ENCODE measurements around the gene LRRFIP1. TPM values are rescaled to one million over a fixed set of nuclear protein-coding genes. Genes with fewer than 3 reads are reported as not detected.
A peak's percentile ranks its signal among the peaks of the same experiment; 100 is the strongest.

The LRRFIP1 gene
- total and polyA plus RNA-seq, 10 of the 15 experiments (the other 5 are each of a cell fraction or from before 2014, with no cell fraction given): 36.2 to 120 (median 74.3) TPM

DNA sequence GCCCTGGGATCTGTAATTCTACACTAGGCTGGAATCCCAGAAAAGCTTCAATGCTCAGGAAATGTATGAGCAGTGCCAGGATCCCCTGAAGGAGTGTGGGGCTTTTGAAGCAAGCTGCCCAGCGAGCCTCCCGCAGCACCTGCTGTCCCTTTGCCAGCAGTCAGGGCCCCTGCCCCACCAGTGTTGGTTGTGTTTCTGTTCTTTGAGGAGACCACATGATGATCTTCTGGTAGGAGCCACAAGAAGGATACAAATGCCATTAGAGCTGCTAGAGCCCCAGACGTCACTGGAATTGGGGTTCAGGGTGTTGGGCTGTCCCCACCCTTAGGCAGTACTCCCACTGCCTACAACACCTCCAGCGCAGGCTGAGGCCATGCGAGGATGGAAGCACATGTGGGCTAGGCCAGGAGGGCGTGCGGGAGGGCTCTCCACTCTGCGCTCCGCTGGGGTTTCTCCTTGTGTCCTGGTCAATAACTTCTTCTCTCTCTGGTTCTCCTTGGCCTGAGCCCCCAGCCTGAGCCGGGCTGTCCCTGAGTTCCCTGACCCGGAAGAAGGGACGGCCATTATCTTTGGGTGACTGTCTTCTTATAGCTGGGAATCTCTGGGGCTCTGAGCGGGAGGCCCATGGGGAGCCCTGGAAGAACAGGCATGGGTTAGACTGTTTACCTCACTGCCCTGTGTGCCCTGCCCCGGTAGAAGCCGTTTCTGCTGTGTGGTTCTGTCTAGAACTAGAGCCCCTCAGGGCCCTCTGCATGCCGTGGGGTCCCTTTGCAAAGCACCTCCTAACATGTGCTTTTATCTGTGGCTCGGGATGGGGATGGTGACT, 73.9 kb downstream of the LRRFIP1 start:
- H3K4me3 ChIP-seq: peak overlapping the region; percentile 56

More for the DNA sequence above, 73.9 kb downstream of the LRRFIP1 start:
- Histone ChIP-seq H3K27ac (ENCODE audit: control insufficient read depth, insufficient read depth) (peak overlapping the region; percentile 77), H3K4me2 (ENCODE audit: control insufficient read depth, insufficient read depth) (peak overlapping the region; percentile 98), H3K27me3 (replicated peaks in 1 of 2; ENCODE audit: control insufficient read depth in 2 of 2, insufficient read depth in 2 of 2, low read length in 1 of 2) (no peaks in the 10 kb centered on the region), H3K9me3 (replicated peaks; ENCODE audit: control insufficient read depth, insufficient read depth, low read length) (no peaks in the 10 kb centered on the region), H3K9ac (ENCODE audit: control insufficient read depth, insufficient read depth, low read length) (peak overlapping the region; percentile 56), H3K4me1 (ENCODE audit: control insufficient read depth, insufficient read depth, low read length) (peaks cover 70% of the 10 kb centered on the region), H2AFZ (ENCODE audit: control insufficient read depth, low read depth, low read length) (no peak overlapping the region), H4K20me1 (ENCODE audit: control insufficient read depth, insufficient read depth) (no peaks in the 10 kb centered on the region), H3K79me2 (ENCODE audit: control insufficient read depth, insufficient read depth, low read length) (peaks cover 97% of the 10 kb centered on the region), H3K36me3 (ENCODE audit: control insufficient read depth in 2 of 2, insufficient read depth in 2 of 2, low read length in 1 of 2) (peaks cover 0 to 2% of the 10 kb centered on the region in 2 experiments; a peak in 2 of 4 replicates)
- ChIA-PET POLR2A (interaction anchor here (0.7 to 3.5 kb wide), 6 partner anchors 8 to 84 kb away, joined by 3 to 18 read pairs (median 3); no protein-coding TSS in a partner anchor), SMC1A (ENCODE audit: uncharacterized antibody, unreplicated experiment) (interaction anchor here (0.7 to 5.0 kb wide), 15 partner anchors 8 to 52 kb away, joined by 3 to 49 read pairs (median 3); no protein-coding TSS in a partner anchor), CTCF (interaction anchor here (0.6 to 18.3 kb wide), 6 partner anchors 9 to 120 kb away, joined by 3 to 298 read pairs (median 4); no protein-coding TSS in a partner anchor), RAD21 (ENCODE audit: unreplicated experiment) (interaction anchor here (1.0 to 2.9 kb wide), 8 partner anchors 9 to 52 kb away, joined by 3 to 15 read pairs (median 6); no protein-coding TSS in a partner anchor)
- BruUV-seq (replicated peaks): no TSS peak
- intact Hi-C loops (cut with micrococcal nuclease; ENCODE audit: unreplicated experiment): loop anchor here (5.0 kb wide), 1 partner anchor 34 kb away; no protein-coding TSS in a partner anchor
- in situ Hi-C loops (cut with MboI): no loop called here
- TF ChIP-seq NBN (IDR thresholded peaks at IDR 0.05): 0 out of 2 replicates have a peak, but pooled peaks have one; percentile 1
- TF ChIP-seq, protein P1, sequence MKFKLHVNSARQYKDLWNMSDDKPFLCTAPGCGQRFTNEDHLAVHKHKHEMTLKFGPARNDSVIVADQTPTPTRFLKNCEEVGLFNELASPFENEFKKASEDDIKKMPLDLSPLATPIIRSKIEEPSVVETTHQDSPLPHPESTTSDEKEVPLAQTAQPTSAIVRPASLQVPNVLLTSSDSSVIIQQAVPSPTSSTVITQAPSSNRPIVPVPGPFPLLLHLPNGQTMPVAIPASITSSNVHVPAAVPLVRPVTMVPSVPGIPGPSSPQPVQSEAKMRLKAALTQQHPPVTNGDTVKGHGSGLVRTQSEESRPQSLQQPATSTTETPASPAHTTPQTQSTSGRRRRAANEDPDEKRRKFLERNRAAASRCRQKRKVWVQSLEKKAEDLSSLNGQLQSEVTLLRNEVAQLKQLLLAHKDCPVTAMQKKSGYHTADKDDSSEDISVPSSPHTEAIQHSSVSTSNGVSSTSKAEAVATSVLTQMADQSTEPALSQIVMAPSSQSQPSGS (IDR thresholded peaks at IDR 0.05; ENCODE audit: low read length): no peak
- 0 out of 2 replicates have a peak, but pooled peaks have one; percentile 16 for TF ChIP-seq ZNF207 (IDR thresholded peaks at IDR 0.05; ENCODE audit: borderline replicate concordance)
- TF ChIP-seq PML (IDR thresholded peaks at IDR 0.05; ENCODE audit: low read length): no peak
- FAIRE-seq: no peak
- peak; percentile 2; the same call in 2 of the 3 replicates for ATAC-seq
- 54% methylated on average over 17 of the region's 17 CpGs for WGBS (ENCODE audit: insufficient coverage, insufficient replicate concordance, low lambda C conversion rate, missing lambda C conversion rate)
- DNase-seq (ENCODE audit: low read depth, low spot score): no peak

Data from GM12878 (cell line).